GM12874 (cell line): ENCODE results near the gene PRPF6.

ENCODE experiments used
- CTCF ChIP-seq: IDR thresholded peaks from 2 replicates; pipeline ENCODE4 v1.5.1; 2011; ENCODE audit warnings: low read depth, mild to moderate bottlenecking, control low read depth, low read length, moderate library complexity; ENCODE audit not compliant: insufficient read depth

PRPF6 gene

GRCh38 chr20:64025101-64025825, 44.3 kb downstream of the PRPF6 start:
- TF ChIP-seq CTCF: no peak

DNA sequence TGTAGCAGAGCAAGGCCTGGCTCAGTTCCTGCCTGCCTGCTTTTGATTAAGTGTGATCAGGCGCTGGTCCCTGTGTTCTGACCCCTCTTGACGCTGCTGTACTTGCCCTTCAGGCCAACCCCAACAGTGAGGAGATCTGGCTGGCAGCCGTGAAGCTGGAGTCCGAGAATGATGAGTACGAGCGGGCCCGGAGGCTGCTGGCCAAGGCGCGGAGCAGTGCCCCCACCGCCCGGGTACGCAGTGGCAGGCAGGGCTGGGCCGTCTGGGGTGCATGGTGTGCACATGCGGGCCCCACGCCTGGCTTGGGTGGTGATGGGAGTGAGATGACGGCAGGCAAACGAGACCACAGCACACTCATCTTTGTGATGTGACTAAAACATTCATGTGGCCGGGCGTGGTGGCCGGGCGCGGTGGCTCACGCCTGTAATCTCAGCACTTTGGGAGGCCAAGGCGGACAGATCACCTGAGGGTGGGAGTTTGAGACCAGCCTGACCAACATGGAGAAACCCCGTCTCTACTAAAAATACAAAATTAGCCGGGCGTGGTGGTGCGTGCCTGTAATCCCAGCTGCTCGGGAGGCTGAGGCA, 45.0 kb downstream of the PRPF6 start:
- TF ChIP-seq CTCF: no peak

GRCh38 chr20:64027981-64028685, 47.2 kb downstream of the PRPF6 start:
- no peak for TF ChIP-seq CTCF

DNA sequence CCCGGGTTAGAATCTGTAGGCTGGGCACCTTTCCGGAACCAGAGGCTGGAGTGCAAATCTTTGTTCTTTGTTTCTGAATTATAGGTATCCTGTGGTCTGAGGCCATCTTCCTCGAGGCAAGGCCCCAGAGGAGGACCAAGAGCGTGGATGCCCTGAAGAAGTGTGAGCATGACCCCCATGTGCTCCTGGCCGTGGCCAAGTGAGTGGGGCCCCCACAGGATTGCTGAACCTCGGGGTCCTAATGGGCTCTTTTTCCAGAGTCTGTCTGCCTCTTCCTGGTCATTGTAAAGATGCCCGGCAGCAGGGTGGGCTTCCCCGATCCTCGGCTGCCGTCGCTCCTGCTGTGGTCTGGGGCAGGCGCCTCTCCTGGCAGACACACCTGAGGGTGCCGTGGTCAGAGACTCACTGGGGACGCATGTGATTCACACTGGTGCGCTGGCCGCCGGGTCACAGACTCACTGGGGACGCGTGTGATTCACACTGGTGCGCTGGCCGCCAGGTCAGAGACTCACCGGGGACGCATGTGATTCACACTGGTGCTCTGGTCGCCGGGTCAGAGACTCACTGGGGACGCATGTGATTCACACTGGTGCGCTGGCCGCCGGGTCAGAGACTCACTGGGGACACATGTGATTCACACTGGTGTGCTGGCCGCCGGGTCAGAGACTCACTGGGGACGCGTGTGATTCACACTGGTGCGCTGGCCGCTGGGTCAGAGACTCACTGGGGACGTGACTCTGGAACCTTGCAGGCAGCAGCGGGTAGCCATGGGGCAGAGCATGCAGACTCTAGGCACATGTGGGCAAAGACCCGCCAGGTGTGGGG, 48.6 kb downstream of the PRPF6 start:
- TF ChIP-seq CTCF: no peak

DNA sequence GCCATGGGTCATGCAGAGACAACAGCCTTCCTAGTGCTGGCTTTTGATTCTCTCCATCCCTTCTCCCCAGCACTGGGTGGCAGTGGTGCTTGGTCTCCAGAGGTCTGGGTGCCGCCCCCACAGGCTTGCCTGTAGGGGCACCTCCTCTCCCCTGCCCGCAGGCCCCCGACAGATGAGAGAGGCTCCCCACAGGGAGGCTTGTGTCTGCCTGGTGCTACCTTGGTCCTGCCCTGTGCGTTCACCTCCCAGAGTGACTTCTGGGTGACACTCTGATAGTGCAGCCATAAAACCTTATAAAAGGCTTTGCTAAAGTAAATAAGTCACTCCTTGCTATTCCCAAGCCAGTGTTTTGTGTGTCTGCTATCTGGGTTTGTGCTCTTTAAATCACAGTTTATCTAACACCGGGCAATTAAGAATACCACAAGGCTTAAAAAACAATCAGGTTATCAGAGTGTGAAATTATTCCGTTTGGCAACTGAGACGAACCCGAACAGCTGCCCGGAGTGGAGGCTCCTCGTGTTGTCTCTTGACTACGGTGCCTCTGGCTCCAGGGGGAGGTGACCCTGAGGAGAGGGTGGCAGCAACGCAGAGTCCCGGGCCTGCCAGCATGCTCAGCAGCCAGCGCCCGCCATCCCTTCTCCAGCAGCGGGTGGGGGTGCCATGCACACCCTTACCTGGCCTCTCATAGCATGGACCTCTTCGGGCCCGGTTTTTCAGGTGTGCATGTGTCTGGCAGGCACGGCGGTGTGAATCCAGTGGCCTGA, 49.6 kb downstream of the PRPF6 start:
- TF ChIP-seq CTCF: no peak

GRCh38 chr20:64031822-64032314, 50.9 kb downstream of the PRPF6 start:
- TF ChIP-seq CTCF: no peak
